Activated CD8-positive, alpha-beta T cell treated with anti-CD3 and anti-CD28 coated beads for 36 hours (primary cell): Measurements from ENCODE around the gene APOM. TPM values are rescaled to one million over a fixed set of nuclear protein-coding genes. Genes with fewer than 3 reads are reported as not detected.

ENCODE experiments used
- ATAC-seq: fragments of 200-7000 bp; cut with Tn5 transposase; one replicate; pipeline ENCODE4 v1.10.0; 2021; ENCODE audit warnings: mild to moderate bottlenecking, moderate library complexity
- CTCF ChIA-PET: fragments of 350-600 bp; sonication (Branson Sonifier 250); formaldehyde crosslinking; loops from one replicate; lab custom pipeline; 2021; ENCODE audit warnings: antibody characterized with exemption; lab: Charles Lee
- POLR2A ChIA-PET: fragments of 350-600 bp; sonication (Branson Sonifier 250); formaldehyde crosslinking; loops from one replicate; lab custom pipeline; 2021; ENCODE audit warnings: antibody characterized with exemption; lab: Charles Lee
- DNase-seq: peaks from one replicate; pipeline ENCODE4 v3.0.0-alpha.2; 2020
- H3K27ac Mint-ChIP-seq: one replicate; pipeline ENCODE4 v1.8.0; 2021; ENCODE audit warnings: mild to moderate bottlenecking, mixed read lengths
- H3K27me3 Mint-ChIP-seq: one replicate; pipeline ENCODE4 v1.8.0; 2021; ENCODE audit warnings: mixed read lengths
- H3K36me3 Mint-ChIP-seq: one replicate; pipeline ENCODE4 v1.8.0; 2021; ENCODE audit warnings: low read depth, mixed read lengths
- H3K4me1 Mint-ChIP-seq: one replicate; pipeline ENCODE4 v1.8.0; 2021; ENCODE audit warnings: low read depth, mixed read lengths
- H3K4me3 Mint-ChIP-seq: one replicate; pipeline ENCODE4 v1.8.0; 2021; ENCODE audit warnings: mild to moderate bottlenecking, moderate library complexity, mixed read lengths
- H3K9me3 Mint-ChIP-seq: one replicate; pipeline ENCODE4 v1.8.0; 2021; ENCODE audit warnings: mixed read lengths
- CTCF ChIP-seq: fragments of 200-600 bp; IDR thresholded peaks from one replicate; pipeline ENCODE4 v1.8.0; 2022; ENCODE audit warnings: antibody characterized with exemption, mild to moderate bottlenecking
- intact Hi-C: fragments of 100-400 bp; cut with micrococcal nuclease; formaldehyde crosslinking; loops from one replicate; pipeline ENCODE4 v1.10.0; 2022
- total RNA-seq, 2 experiments: library from RNA; stranded (reverse); gene quantifications; one replicate each; pipeline ENCODE4 v1.2.3, GENCODE V29; 2021

APOM gene
- total RNA-seq, 2 experiments from 2014 or later = 4.4 to 4.9 TPM

- Mint-ChIP-seq H3K4me3 (no peak overlapping the region), H3K36me3 (peaks cover 53% of the 10 kb centered on the region), H3K4me1 (no peaks in the 10 kb centered on the region), H3K9me3 (no peaks in the 10 kb centered on the region), H3K27ac (no peak overlapping the region), H3K27me3 (no peaks in the 10 kb centered on the region)
- DNase-seq = no peak
- CTCF ChIA-PET = interaction anchor here (1.4 to 1.6 kb wide), 2 partner anchors 9 to 11 kb away, joined by 5 read pairs; no protein-coding TSS in a partner anchor
- POLR2A ChIA-PET = interaction anchor here (0.9 to 16.2 kb wide), 8 partner anchors 7 to 337 kb away, joined by 3 to 235 read pairs (median 4); partner anchors contain the start of genes BAG6 and CSNK2B
- no peak for ATAC-seq
- intact Hi-C loops = no loop called here
- TF ChIP-seq CTCF = no peak
Measured at GRCh38 chr6:31633447-31633846, 22.2 kb upstream of the APOM start.

GRCh38 chr6:31634131-31634530 is 21.6 kb upstream of the APOM start:
- intact Hi-C loops = no loop called here
- no peaks in the 10 kb centered on the region for H3K4me1 Mint-ChIP-seq
- no peak overlapping the region for H3K4me3 Mint-ChIP-seq
- ChIA-PET POLR2A (interaction anchor here (1.1 to 16.2 kb wide), 5 partner anchors 8 to 93 kb away, joined by 3 to 235 read pairs (median 24); partner anchors contain the start of genes BAG6 and DDX39B), CTCF (interaction anchor here (0.7 to 1.6 kb wide), 3 partner anchors 9 to 17 kb away, joined by 3 to 5 read pairs (median 5); no protein-coding TSS in a partner anchor)
- ATAC-seq (no peak), DNase-seq (no peak)
- no peaks in the 10 kb centered on the region for H3K9me3 Mint-ChIP-seq
- H3K36me3 Mint-ChIP-seq = peaks cover 51% of the 10 kb centered on the region
- H3K27me3 Mint-ChIP-seq = no peaks in the 10 kb centered on the region
- peak overlapping the region; percentile 73 for H3K27ac Mint-ChIP-seq
- no peak for TF ChIP-seq CTCF

GRCh38 chr6:31634969-31635575 is 20.6 kb upstream of the APOM start:
- ATAC-seq = no peak
- TF ChIP-seq CTCF = no peak
- H3K4me1 Mint-ChIP-seq = peaks cover 5% of the 10 kb centered on the region
- ChIA-PET POLR2A (interaction anchor here (0.7 to 16.2 kb wide), 7 partner anchors 9 to 100 kb away, joined by 3 to 235 read pairs (median 7); partner anchors contain the start of genes APOM, BAG6 and DDX39B), CTCF (interaction anchor here (1.0 to 1.6 kb wide), 3 partner anchors 8 to 37 kb away, joined by 5 to 6 read pairs (median 5); no protein-coding TSS in a partner anchor)
- peak overlapping the region; percentile 38 for H3K27ac Mint-ChIP-seq
- H3K4me3 Mint-ChIP-seq = no peak overlapping the region
- no peaks in the 10 kb centered on the region for H3K9me3 Mint-ChIP-seq
- H3K27me3 Mint-ChIP-seq = no peaks in the 10 kb centered on the region
- peaks cover 52% of the 10 kb centered on the region for H3K36me3 Mint-ChIP-seq
- intact Hi-C loops = no loop called here
- DNase-seq = no peak

- no peak overlapping the region for H3K27ac Mint-ChIP-seq
- ATAC-seq (no peak), DNase-seq (no peak)
- peaks cover 5% of the 10 kb centered on the region for H3K4me1 Mint-ChIP-seq
- no peaks in the 10 kb centered on the region for H3K9me3 Mint-ChIP-seq
- H3K36me3 Mint-ChIP-seq = peaks cover 49% of the 10 kb centered on the region
- H3K27me3 Mint-ChIP-seq = no peaks in the 10 kb centered on the region
- H3K4me3 Mint-ChIP-seq = no peak overlapping the region
- intact Hi-C loops = no loop called here
- ChIA-PET CTCF (interaction anchor here (1.4 kb wide), 1 partner anchor 39 kb away, joined by 6 read pairs; no protein-coding TSS in a partner anchor), POLR2A (interaction anchor here (5.9 to 16.2 kb wide), 2 partner anchors 11 to 15 kb away, joined by 62 to 235 read pairs; partner anchors contain the start of gene BAG6)
- TF ChIP-seq CTCF = no peak
Measured at GRCh38 chr6:31636698-31637596, 18.7 kb upstream of the APOM start.
